Measurements from ENCODE around the gene MARCHF7. TPM values are rescaled to one million over a fixed set of nuclear protein-coding genes. Genes with fewer than 3 reads are reported as not detected.

The MARCHF7 gene
- total and polyA plus RNA-seq, 2 of the 13 experiments (the other 11 are each of a cell fraction or from before 2014, with no cell fraction given) = 32.8 to 88.5 TPM

DNA sequence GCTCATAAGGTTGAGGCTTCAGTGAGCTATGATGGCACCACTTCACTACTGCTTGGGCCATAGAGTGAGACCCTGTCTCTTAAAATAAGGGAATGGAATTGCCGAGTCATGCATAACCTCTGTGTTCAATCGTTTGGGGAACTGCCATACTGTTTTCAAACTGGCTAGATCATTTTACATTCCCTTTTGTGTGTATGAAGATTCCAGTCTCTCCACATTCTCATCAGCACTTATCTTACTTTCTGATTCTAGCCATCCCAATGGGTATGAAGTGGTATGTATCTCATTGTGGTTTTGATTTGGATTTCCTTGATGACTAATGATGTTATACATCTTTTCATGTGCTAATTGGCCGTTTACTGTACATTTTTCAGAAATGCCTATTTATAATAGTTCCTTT is 23.7 kb downstream of the MARCHF7 start:
- ATAC-seq = no peak
- Histone ChIP-seq H2AFZ (ENCODE audit: low read length) (no peak overlapping the region), H4K20me1 (ENCODE audit: insufficient read depth, low read length) (peaks cover 43% of the 10 kb centered on the region), H3K4me1 (ENCODE audit: insufficient read depth, low read length) (no peaks in the 10 kb centered on the region), H3K27me3 (ENCODE audit: control insufficient read depth in 1 of 2, insufficient read depth in 2 of 2, low read length in 2 of 2) (no peaks in the 10 kb centered on the region), H3K9ac (ENCODE audit: insufficient read depth, low read depth, low read length) (no peak overlapping the region), H3K9me3 (ENCODE audit: low read length) (no peaks in the 10 kb centered on the region), H3K4me3 (replicated peaks in 1 of 3; ENCODE audit: insufficient read depth in 1 of 3, low read depth in 2 of 3, low read length in 3 of 3) (no peak overlapping the region), H3K27ac (ENCODE audit: extremely low read length, insufficient read depth, low read length) (no peak overlapping the region), H3K79me2 (ENCODE audit: insufficient read depth, low read length) (peaks cover 78% of the 10 kb centered on the region), H3K4me2 (ENCODE audit: low read depth, low read length) (no peak overlapping the region), H3K36me3 (replicated peaks in 1 of 2; ENCODE audit: control insufficient read depth in 1 of 2, insufficient read depth in 2 of 2, low read length in 2 of 2) (peaks cover 40 to 80% of the 10 kb centered on the region in 2 experiments)
- BruUV-seq (replicated peaks) = no TSS peak
- in situ Hi-C loops (cut with HindIII; ENCODE audit: extremely low pct_ligation_motif_present, low pct_unique_long_range_greater_than_20kb) = no loop called here
- ChIA-PET POLR2A (interaction anchor here (2.1 kb wide), 1 partner anchor 24 kb away, joined by 5 read pairs; the partner anchor contains the start of gene MARCHF7), CTCF (ENCODE audit: low intra/inter-chr PET ratio, low total read pairs) (no interaction called here)
- peak; percentile 28 for FAIRE-seq
- intact Hi-C loops (cut with micrococcal nuclease; ENCODE audit: unreplicated experiment) = no loop called here
- no peak for DNase-seq (ENCODE audit: low spot score)
- 85% methylated on average over 3 of the region's 3 CpGs for WGBS (ENCODE audit: low lambda C conversion rate)
- TF ChIP-seq MAFK (conservative IDR thresholded peaks at IDR 0.05 in 1 of 2, IDR thresholded peaks at IDR 0.05 in 1 of 2; ENCODE audit: low read length in 2 of 2) (peak; percentile 65 to 75), ZNF282 (IDR thresholded peaks at IDR 0.05; ENCODE audit: partially characterized antibody) (no peak), ZFP36L2 (CRISPR knock-in tag; IDR thresholded peaks at IDR 0.05) (no peak), MAFF (IDR thresholded peaks at IDR 0.05; ENCODE audit: low read depth, low read length) (peak; percentile 47; the same call in 1 of the 2 replicates), RFX3 (CRISPR knock-in tag; IDR thresholded peaks at IDR 0.05) (no peak), ISL2 (CRISPR knock-in tag; IDR thresholded peaks at IDR 0.05) (no peak), ZNF703 (CRISPR knock-in tag; IDR thresholded peaks at IDR 0.05; ENCODE audit: borderline replicate concordance) (no peak), ZBTB38 (CRISPR knock-in tag; IDR thresholded peaks at IDR 0.05) (no peak), ADNP (CRISPR knock-in tag; IDR thresholded peaks at IDR 0.05) (no peak), NFE2L2 (IDR thresholded peaks at IDR 0.05; ENCODE audit: low read length) (peak; percentile 88), ZBTB14 (CRISPR knock-in tag; IDR thresholded peaks at IDR 0.05) (0 out of 2 replicates have a peak, but pooled peaks have one; percentile 18), RBM22 (optimal IDR thresholded peaks at IDR 0.05; ENCODE audit: low read length) (peak; percentile 32)
